Tibial artery (tissue), 4 donors: ENCODE measurements around the gene MAP3K4.

Source experiments
- DNase-seq, 2 donors: peaks; one replicate each; pipeline ENCODE4 v3.0.0-alpha.2; 2019
- H3K27ac ChIP-seq, 2 donors: fragments of 200-600 bp; sonication (generic) in 1 of 2; 1 replicate in 1 of 2; 2 replicates in 1 of 2; pipeline ENCODE4 v1.5.1; 2018 to 2019; ENCODE audit warnings: mild to moderate bottlenecking in 1 of 2
- H3K27me3 ChIP-seq, 2 donors: fragments of 200-600 bp; sonication (generic) in 1 of 2; one replicate each; pipeline versions ENCODE4 v1.5.1 to v1.6.0; 2016 to 2019
- H3K36me3 ChIP-seq, 3 donors: fragments of 200-600 bp; sonication (generic) in 2 of 3; one replicate each; pipeline ENCODE4 v1.5.1; 2016 to 2019; ENCODE audit warnings: mild to moderate bottlenecking in 2 of 3
- H3K4me1 ChIP-seq, 4 donors: fragments of 200-600 bp; sonication (generic) in 2 of 4; 1 replicate in 3 of 4; 2 replicates in 1 of 4; pipeline ENCODE4 v1.5.1; 2016 to 2019
- H3K4me3 ChIP-seq, 2 donors: fragments of 200-600 bp; sonication (generic) in 1 of 2; 1 replicate in 1 of 2; 2 replicates in 1 of 2; pipeline ENCODE4 v1.5.1; 2018 to 2019; ENCODE audit warnings: mild to moderate bottlenecking in 2 of 2
- H3K9me3 ChIP-seq, 3 donors: fragments of 200-600 bp; sonication (generic) in 1 of 3; one replicate each; pipeline ENCODE4 v1.5.1; 2016 to 2019
- CTCF ChIP-seq, 2 experiments: fragments of 200-600 bp in 1 of 2; fragments of 450-650 bp in 1 of 2; IDR thresholded peaks; one replicate each; pipeline ENCODE4 v1.5.1; 2017 to 2019; ENCODE audit warnings: antibody characterized with exemption in 2 of 2, mild to moderate bottlenecking in 1 of 2, moderate library complexity in 1 of 2
- intact Hi-C: fragments of 100-400 bp; cut with DNase I; formaldehyde crosslinking; loops from one replicate; pipeline ENCODE4 v1.15.0; 2023; ENCODE audit warnings: low total_unique reads

The MAP3K4 gene

GRCh38 chr6:160991406-160992060, at the start of gene MAP3K4:
Gene MAP3K4 (plus strand): TSS chr6:160991769. CDS start chr6:160991932, 163 bp downstream.
- peak within 1 kb of the TSS; percentile 91 to 94 for H3K27ac ChIP-seq
- intact Hi-C loops: loop anchor here (2.0 kb wide), 1 partner anchor 61 kb away; no protein-coding TSS in a partner anchor
- no peaks in the 10 kb centered on the region for H3K9me3 ChIP-seq
- TF ChIP-seq CTCF (IDR thresholded peaks at IDR 0.05): no peak
- H3K4me1 ChIP-seq: peaks cover 0 to 26% (median 11%) of the 10 kb centered on the region in 4 donors
- H3K36me3 ChIP-seq: no peaks in the 10 kb centered on the region
- DNase-seq: peak; percentile 59 to 88
- H3K27me3 ChIP-seq: no peaks in the 10 kb centered on the region
- H3K4me3 ChIP-seq: peak within 1 kb of the TSS; percentile 99 to 100

- Histone ChIP-seq H3K4me3 (no peak overlapping the region), H3K36me3 (no peaks in the 10 kb centered on the region), H3K27me3 (peaks cover 0 to 8% of the 10 kb centered on the region in 2 donors), H3K27ac (no peak overlapping the region), H3K9me3 (no peaks in the 10 kb centered on the region), H3K4me1 (peaks cover 0 to under 1% (median 0%) of the 10 kb centered on the region in 4 donors)
- intact Hi-C loops: no loop called here
- no peak for DNase-seq
- TF ChIP-seq CTCF (IDR thresholded peaks at IDR 0.05): no peak
Measured at GRCh38 chr6:160943997-160944396, 47.6 kb upstream of the MAP3K4 start.

GRCh38 chr6:160945516-160946177, 45.9 kb upstream of the MAP3K4 start:
- no peaks in the 10 kb centered on the region for H3K9me3 ChIP-seq
- DNase-seq: no peak

GRCh38 chr6:160949531-160949930, 42.0 kb upstream of the MAP3K4 start:
- no peak for TF ChIP-seq CTCF (IDR thresholded peaks at IDR 0.05)
- no peaks in the 10 kb centered on the region for H3K36me3 ChIP-seq
- H3K27me3 ChIP-seq: no peaks in the 10 kb centered on the region
- intact Hi-C loops: no loop called here
- H3K27ac ChIP-seq: peak overlapping the region; percentile 46 to 67
- H3K9me3 ChIP-seq: no peaks in the 10 kb centered on the region
- H3K4me3 ChIP-seq: no peak overlapping the region
- peaks cover 0 to 21% (median 11%) of the 10 kb centered on the region in 4 donors for H3K4me1 ChIP-seq
- DNase-seq: no peak

More at GRCh38 chr6:160945516-160946177, 45.9 kb upstream of the MAP3K4 start:
- intact Hi-C loops: no loop called here
- TF ChIP-seq CTCF (IDR thresholded peaks at IDR 0.05): no peak
- Histone ChIP-seq H3K27me3 (peaks cover 0 to 3% of the 10 kb centered on the region in 2 donors), H3K36me3 (no peaks in the 10 kb centered on the region), H3K4me1 (peaks cover 0 to 17% (median 8%) of the 10 kb centered on the region in 4 donors), H3K4me3 (no peak overlapping the region), H3K27ac (no peak overlapping the region)

- Histone ChIP-seq H3K27me3 (no peaks in the 10 kb centered on the region), H3K27ac (peak overlapping the region; percentile 46 to 67), H3K4me1 (peaks cover 0 to 21% (median 11%) of the 10 kb centered on the region in 4 donors), H3K4me3 (peak overlapping the region in 1 of 2 donors; percentile 7), H3K9me3 (no peaks in the 10 kb centered on the region), H3K36me3 (no peaks in the 10 kb centered on the region)
- no peak for TF ChIP-seq CTCF (IDR thresholded peaks at IDR 0.05)
- DNase-seq: no peak
- intact Hi-C loops: no loop called here
Measured at GRCh38 chr6:160950507-160950906, 41.1 kb upstream of the MAP3K4 start.
